ENCODE results near the gene USP53. TPM values are rescaled to one million over a fixed set of nuclear protein-coding genes. Genes with fewer than 3 reads are reported as not detected.

The USP53 gene
- total and polyA plus RNA-seq, 2 experiments from 2014 or later = 17.1 to 27.7 TPM

DNA sequence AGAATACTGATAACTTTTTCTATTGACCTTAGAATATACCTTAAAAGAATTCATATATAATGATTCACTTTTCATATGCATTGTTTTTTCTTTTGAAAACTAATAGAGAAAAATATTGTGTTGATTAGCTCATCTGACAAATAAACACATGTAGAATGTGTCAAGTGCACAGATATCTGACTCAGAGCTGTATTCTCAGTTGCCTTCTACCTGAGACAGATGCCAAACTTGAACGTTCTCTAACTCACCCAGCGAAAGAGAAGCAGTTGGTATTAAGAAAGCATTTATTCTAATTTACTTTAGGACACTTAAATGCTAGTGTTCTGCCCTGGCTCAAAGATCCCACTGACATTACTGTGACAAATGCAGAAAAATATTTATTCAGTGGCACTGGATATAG, 28.1 kb downstream of the USP53 start:
- no peaks in the 10 kb centered on the region; the same call in 2 of the 3 replicates for H3K9me3 Mint-ChIP-seq
- Histone ChIP-seq H3K79me2 (replicated peaks; ENCODE audit: insufficient read depth) (peaks cover 5% of the 10 kb centered on the region; the same call in 1 of the 2 replicates), H3K4me3 (no peak overlapping the region), H4K20me1 (replicated peaks; ENCODE audit: insufficient read depth) (no peaks in the 10 kb centered on the region), H3K36me3 (ENCODE audit: insufficient read depth) (no peaks in the 10 kb centered on the region), H3K27ac (ENCODE audit: low read depth) (no peak overlapping the region), H3K9me2 (ENCODE audit: insufficient read depth) (no peaks in the 10 kb centered on the region), H3K4me1 (ENCODE audit: insufficient read depth) (peaks cover 35% of the 10 kb centered on the region), H2AFZ (no peak overlapping the region), H3F3A (replicated peaks; ENCODE audit: low read depth) (no peaks in the 10 kb centered on the region), H3K27me3 (ENCODE audit: insufficient read depth) (no peaks in the 10 kb centered on the region), H3K4me2 (no peak overlapping the region)
- ATAC-seq (no peak), DNase-seq (ENCODE audit: low spot score) (no peak)
- H3K36me3 Mint-ChIP-seq (ENCODE audit: low read depth) = no peaks in the 10 kb centered on the region
- no peaks in the 10 kb centered on the region for H3K27me3 Mint-ChIP-seq (ENCODE audit: insufficient read depth, low read depth, poor library complexity)
- H3K4me3 Mint-ChIP-seq = no peak overlapping the region
- peaks cover 37% of the 10 kb centered on the region for H3K4me1 Mint-ChIP-seq
- no peak overlapping the region for H3K27ac Mint-ChIP-seq
- TF ChIP-seq, protein P1, sequence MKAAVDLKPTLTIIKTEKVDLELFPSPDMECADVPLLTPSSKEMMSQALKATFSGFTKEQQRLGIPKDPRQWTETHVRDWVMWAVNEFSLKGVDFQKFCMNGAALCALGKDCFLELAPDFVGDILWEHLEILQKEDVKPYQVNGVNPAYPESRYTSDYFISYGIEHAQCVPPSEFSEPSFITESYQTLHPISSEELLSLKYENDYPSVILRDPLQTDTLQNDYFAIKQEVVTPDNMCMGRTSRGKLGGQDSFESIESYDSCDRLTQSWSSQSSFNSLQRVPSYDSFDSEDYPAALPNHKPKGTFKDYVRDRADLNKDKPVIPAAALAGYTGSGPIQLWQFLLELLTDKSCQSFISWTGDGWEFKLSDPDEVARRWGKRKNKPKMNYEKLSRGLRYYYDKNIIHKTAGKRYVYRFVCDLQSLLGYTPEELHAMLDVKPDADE (IDR thresholded peaks at IDR 0.05) = no peak
- TF ChIP-seq, protein P2, sequence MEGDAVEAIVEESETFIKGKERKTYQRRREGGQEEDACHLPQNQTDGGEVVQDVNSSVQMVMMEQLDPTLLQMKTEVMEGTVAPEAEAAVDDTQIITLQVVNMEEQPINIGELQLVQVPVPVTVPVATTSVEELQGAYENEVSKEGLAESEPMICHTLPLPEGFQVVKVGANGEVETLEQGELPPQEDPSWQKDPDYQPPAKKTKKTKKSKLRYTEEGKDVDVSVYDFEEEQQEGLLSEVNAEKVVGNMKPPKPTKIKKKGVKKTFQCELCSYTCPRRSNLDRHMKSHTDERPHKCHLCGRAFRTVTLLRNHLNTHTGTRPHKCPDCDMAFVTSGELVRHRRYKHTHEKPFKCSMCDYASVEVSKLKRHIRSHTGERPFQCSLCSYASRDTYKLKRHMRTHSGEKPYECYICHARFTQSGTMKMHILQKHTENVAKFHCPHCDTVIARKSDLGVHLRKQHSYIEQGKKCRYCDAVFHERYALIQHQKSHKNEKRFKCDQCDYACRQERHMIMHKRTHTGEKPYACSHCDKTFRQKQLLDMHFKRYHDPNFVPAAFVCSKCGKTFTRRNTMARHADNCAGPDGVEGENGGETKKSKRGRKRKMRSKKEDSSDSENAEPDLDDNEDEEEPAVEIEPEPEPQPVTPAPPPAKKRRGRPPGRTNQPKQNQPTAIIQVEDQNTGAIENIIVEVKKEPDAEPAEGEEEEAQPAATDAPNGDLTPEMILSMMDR (conservative IDR thresholded peaks at IDR 0.05; ENCODE audit: low read depth in 2 of 2) = no peak
- TF ChIP-seq EZH2 (IDR thresholded peaks at IDR 0.05; ENCODE audit: low read depth, unreplicated experiment) (no peak), CREB1 (CRISPR knock-in tag; IDR thresholded peaks at IDR 0.05; ENCODE audit: low read depth) (no peak), EZH2phosphoT487 (IDR thresholded peaks at IDR 0.05; ENCODE audit: unreplicated experiment) (no peak), STAT1 (IDR thresholded peaks at IDR 0.05; ENCODE audit: unreplicated experiment) (no peak), POLR2AphosphoS5 (IDR thresholded peaks at IDR 0.05; ENCODE audit: low read depth) (no peak), NANOG (IDR thresholded peaks at IDR 0.05; ENCODE audit: borderline replicate concordance) (no peak), JUNB (IDR thresholded peaks at IDR 0.05; ENCODE audit: unreplicated experiment) (no peak), ZNF114 (CRISPR knock-in tag; IDR thresholded peaks at IDR 0.05) (no peak), ZNF331 (CRISPR knock-in tag; IDR thresholded peaks at IDR 0.05; ENCODE audit: low read depth) (no peak)
- TF ChIP-seq, protein P3, sequence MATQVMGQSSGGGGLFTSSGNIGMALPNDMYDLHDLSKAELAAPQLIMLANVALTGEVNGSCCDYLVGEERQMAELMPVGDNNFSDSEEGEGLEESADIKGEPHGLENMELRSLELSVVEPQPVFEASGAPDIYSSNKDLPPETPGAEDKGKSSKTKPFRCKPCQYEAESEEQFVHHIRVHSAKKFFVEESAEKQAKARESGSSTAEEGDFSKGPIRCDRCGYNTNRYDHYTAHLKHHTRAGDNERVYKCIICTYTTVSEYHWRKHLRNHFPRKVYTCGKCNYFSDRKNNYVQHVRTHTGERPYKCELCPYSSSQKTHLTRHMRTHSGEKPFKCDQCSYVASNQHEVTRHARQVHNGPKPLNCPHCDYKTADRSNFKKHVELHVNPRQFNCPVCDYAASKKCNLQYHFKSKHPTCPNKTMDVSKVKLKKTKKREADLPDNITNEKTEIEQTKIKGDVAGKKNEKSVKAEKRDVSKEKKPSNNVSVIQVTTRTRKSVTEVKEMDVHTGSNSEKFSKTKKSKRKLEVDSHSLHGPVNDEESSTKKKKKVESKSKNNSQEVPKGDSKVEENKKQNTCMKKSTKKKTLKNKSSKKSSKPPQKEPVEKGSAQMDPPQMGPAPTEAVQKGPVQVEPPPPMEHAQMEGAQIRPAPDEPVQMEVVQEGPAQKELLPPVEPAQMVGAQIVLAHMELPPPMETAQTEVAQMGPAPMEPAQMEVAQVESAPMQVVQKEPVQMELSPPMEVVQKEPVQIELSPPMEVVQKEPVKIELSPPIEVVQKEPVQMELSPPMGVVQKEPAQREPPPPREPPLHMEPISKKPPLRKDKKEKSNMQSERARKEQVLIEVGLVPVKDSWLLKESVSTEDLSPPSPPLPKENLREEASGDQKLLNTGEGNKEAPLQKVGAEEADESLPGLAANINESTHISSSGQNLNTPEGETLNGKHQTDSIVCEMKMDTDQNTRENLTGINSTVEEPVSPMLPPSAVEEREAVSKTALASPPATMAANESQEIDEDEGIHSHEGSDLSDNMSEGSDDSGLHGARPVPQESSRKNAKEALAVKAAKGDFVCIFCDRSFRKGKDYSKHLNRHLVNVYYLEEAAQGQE (IDR thresholded peaks at IDR 0.05; ENCODE audit: unreplicated experiment) = no peak
- TF ChIP-seq, protein P4, sequence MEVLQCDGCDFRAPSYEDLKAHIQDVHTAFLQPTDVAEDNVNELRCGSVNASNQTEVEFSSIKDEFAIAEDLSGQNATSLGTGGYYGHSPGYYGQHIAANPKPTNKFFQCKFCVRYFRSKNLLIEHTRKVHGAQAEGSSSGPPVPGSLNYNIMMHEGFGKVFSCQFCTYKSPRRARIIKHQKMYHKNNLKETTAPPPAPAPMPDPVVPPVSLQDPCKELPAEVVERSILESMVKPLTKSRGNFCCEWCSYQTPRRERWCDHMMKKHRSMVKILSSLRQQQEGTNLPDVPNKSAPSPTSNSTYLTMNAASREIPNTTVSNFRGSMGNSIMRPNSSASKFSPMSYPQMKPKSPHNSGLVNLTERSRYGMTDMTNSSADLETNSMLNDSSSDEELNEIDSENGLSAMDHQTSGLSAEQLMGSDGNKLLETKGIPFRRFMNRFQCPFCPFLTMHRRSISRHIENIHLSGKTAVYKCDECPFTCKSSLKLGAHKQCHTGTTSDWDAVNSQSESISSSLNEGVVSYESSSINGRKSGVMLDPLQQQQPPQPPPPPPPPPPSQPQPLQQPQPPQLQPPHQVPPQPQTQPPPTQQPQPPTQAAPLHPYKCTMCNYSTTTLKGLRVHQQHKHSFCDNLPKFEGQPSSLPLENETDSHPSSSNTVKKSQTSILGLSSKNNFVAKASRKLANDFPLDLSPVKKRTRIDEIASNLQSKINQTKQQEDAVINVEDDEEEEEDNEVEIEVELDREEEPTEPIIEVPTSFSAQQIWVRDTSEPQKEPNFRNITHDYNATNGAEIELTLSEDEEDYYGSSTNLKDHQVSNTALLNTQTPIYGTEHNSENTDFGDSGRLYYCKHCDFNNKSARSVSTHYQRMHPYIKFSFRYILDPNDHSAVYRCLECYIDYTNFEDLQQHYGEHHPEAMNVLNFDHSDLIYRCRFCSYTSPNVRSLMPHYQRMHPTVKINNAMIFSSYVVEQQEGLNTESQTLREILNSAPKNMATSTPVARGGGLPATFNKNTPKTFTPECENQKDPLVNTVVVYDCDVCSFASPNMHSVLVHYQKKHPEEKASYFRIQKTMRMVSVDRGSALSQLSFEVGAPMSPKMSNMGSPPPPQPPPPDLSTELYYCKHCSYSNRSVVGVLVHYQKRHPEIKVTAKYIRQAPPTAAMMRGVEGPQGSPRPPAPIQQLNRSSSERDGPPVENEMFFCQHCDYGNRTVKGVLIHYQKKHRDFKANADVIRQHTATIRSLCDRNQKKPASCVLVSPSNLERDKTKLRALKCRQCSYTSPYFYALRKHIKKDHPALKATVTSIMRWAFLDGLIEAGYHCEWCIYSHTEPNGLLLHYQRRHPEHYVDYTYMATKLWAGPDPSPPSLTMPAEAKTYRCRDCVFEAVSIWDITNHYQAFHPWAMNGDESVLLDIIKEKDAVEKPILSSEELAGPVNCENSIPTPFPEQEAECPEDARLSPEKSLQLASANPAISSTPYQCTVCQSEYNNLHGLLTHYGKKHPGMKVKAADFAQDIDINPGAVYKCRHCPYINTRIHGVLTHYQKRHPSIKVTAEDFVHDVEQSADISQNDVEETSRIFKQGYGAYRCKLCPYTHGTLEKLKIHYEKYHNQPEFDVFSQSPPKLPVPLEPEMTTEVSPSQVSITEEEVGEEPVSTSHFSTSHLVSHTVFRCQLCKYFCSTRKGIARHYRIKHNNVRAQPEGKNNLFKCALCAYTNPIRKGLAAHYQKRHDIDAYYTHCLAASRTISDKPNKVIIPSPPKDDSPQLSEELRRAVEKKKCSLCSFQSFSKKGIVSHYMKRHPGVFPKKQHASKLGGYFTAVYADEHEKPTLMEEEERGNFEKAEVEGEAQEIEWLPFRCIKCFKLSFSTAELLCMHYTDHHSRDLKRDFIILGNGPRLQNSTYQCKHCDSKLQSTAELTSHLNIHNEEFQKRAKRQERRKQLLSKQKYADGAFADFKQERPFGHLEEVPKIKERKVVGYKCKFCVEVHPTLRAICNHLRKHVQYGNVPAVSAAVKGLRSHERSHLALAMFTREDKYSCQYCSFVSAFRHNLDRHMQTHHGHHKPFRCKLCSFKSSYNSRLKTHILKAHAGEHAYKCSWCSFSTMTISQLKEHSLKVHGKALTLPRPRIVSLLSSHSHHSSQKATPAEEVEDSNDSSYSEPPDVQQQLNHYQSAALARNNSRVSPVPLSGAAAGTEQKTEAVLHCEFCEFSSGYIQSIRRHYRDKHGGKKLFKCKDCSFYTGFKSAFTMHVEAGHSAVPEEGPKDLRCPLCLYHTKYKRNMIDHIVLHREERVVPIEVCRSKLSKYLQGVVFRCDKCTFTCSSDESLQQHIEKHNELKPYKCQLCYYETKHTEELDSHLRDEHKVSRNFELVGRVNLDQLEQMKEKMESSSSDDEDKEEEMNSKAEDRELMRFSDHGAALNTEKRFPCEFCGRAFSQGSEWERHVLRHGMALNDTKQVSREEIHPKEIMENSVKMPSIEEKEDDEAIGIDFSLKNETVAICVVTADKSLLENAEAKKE (CRISPR knock-in tag; IDR thresholded peaks at IDR 0.05) = no peak

All from GM23338 (cell line).